ENCODE results near the gene MAP3K3. TPM values are rescaled to one million over a fixed set of nuclear protein-coding genes. Genes with fewer than 3 reads are reported as not detected.

Gene MAP3K3
- total RNA-seq, 1 donor from 2014 or later, result 14.5 TPM

DNA sequence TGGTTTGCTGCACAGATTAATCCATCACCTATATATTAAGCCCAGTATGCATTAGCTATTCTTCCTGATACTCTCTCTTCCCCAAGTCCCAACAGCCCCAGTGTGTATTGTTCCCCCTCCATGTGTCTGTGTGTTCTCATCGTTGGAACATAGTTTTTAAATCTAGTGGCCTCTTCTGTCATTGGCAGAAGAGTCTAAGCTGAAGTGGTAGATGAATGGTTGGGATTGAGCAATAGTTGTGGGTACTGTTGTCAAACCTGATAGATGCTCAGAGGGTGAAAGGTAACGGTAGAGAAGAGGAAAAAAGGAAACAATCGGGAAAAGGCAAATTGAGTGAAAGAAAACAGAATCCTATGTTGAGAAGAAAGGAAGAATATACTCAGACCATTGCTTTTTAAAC lies 29.9 kb downstream of the MAP3K3 start:
- no peak for DNase-seq (ENCODE audit: low read depth)

DNA sequence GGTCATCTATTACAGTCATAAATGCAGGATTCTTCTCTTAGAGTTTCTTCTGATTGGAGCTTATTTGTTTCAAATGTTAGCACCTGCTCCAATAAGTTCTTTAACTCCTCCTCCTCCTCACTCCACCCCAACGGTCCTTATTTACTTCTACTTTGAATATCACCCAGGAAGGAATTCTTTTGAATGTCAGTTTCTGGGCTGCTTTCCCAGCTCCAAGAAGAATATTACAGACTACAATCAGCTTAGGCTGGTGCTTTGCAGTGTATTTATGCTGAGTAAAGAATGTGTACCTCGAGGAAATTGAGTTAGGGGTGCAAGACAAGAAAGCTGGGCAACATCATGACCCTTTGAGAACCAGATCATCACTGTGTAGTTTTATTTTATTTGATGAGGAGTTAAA lies 30.8 kb downstream of the MAP3K3 start:
- no peak for DNase-seq (ENCODE audit: low read depth)

DNA sequence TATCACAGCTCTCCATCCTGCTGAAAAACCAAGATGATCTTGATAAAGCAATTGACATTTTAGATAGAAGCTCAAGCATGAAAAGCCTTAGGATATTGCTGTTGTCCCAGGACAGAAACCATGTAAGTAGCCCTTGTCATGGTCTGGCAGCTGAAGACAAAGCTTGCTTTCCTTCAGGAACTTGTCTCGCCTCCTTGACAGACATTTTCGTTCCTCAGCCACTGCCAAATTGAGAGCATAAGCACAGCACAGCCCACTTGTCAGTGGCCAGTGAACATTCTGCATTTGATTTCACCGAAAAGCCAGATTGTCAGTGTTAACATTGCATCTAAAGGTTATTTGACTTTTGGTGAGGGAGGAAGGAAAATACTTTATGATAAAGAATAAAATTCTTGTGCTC lies 35.6 kb downstream of the MAP3K3 start:
- no peak for DNase-seq (ENCODE audit: low read depth)

DNA sequence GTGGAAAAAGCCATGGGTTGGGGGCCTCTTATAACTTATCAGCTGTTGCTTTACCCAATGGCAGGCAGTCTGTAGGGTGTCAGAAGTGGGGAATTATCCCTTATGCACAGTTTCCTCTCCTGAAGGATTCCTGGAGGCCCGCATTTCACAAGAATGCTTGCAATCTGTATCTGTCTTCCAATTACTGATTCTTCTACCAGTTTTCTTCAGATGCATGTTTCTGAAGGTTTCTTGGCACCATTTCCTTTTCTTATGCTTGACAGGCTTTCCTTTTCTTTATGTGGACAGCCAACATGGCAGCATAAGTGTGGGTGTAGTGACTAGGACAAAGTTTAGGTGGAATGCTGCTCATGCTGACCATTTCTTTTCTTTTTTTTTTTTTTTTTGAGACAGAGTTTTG lies 36.1 kb downstream of the MAP3K3 start:
- DNase-seq (ENCODE audit: low read depth), result no peak

DNA sequence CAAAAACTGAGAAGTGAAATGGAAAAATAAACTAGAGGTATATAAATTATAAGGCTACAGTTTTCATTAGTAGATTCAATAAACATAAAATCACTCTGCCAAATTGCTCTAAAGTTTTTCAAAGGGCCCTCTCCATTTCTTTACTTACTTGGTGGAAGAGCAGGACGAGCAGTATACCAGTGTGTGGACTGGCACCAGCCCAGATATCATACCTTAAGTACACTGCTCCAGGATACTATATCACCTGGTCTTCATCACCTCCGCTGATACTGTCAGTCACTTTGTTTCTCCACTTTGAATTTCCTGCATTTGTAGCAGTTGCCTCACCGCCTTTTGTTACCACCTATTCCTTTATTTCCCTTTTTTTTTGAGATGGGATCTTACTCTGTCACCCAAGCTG lies 37.6 kb downstream of the MAP3K3 start:
- DNase-seq (ENCODE audit: low read depth), result no peak

DNA sequence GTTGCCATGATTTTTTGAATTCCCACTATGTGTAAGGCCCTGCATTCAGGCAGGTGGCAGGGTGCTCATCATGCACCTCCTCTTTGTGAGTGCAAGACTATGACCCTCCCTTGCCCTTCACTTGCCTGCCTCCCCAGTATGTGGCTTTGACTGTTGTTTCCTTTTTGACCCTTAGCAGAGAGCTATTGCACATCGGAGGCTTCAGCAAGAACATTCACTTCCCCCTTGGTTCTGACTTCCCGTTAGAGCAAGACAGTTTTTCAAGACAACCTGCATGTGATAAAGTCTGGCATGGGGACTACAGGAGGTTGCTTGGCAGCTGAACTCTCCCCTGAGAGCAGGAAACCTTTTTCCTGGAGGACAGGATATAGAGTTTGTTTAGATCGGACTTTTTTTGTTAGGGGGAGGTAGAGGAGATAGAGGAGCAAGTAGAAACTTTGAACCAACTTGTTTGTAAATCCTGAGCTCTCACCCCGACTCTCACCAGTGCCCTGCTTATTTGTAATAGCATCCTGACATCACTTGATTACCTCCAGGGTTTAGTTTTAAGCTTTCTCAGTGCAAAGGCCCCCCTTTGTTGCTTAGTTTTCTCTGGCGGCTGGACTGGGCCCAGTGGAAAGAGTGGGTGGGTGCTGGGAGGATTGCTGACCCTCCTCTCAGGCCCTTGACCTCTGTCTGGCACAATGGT lies 43.5 kb downstream of the MAP3K3 start:
- DNase-seq (ENCODE audit: low read depth), result no peak

DNA sequence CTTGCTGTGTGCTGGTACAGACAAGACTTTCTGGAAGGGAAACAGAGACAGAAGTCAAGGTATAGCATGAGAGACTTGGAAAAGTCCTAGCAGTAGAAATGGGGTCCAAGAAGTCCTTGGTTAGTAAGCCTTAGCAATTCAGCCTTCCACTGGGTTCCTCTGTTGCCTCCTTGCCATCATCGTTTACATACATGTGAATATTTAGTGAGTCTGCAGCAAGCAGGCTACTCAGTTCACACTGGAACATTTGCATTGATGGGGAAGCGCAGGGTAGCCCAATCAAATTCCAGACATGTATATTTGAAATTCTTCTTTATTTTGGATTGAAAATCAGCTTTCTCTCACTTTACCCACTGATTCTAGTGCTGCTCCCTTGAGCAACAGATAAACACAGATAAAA lies 50.6 kb downstream of the MAP3K3 start:
- DNase-seq (ENCODE audit: low read depth), result no peak

DNA sequence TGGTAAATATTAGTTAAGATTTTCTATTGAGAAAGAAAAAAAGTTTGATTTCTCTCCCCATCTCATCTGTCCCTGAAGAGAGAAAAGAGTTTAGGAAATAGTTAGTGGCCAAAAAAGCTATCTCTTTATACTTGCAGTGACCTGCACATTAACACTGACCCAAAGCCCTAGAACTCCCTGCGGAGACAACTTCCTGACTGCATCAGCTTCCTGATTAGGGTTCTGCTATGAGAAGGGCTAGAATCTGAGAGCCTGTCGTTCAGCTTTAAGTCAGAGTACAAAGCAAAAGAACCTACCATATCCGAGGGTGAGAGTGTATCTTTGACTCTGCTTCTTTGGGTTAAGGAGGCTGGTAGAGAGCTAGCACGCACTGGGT lies 53.0 kb downstream of the MAP3K3 start:
- no peak for DNase-seq (ENCODE audit: low read depth)

DNA sequence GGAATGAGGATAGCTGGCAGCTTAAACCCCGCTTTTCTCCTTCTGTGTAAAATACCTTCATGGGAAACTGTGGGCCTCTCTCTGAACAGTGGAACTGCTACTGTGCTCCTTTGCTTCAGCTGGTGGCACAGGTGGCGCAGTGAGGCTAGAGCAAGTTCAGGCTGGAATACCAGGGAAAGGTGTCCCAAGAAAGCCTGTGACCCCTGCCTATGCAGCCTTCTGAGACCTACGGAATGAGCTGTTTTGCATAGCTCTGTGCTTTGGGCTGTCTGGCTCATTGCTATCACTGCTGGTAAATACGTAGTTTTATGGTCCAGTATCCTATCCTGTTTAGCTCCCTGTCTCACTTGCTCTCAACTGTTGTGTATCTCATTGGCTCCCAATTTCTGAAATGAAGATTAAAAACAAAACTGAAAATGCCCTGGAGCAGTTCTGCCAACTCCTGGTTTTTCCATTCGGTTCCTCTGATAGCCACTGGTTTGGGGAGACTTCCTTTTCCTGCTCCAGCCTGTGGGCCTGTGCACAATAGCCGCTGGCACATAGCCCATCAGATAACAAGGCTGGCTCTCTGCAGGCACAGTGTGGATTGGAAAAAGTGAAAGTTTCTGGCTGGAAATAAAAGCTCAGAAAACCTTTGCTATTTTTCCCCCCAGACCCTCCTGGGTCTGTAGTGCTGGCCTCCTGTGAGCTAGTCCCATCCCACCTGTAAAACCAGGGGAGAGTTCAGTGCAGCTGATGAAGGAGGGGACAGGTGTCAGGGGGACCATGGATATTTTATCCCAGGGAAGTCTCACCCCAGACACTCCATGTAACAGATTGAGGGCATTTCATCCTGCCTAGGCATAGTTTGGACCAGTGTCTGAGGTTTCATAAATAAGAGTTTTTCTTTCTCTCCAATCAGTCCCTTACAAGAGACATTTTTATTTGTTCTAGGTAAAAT lies 53.7 kb downstream of the MAP3K3 start:
- DNase-seq (ENCODE audit: low read depth), result peak; percentile 24

DNA sequence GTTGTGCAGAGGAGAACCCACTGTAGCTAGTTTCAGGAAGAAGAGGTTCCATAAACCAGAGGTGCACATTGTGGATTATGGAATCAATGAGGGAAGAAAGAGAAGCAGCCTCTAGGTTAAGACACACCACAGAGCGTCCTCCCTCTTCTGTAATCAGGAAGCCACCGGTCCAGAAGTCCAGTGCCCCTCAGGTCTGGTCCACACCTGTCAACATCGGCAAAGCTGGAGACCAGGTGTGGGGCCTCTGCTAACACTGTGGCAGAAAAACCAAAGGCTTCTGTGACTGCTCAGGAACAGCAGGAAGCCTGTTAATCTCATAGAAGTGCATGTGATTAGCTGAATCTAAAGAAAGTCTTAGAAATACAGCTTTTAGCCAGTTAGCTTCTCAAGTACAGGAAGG lies 54.4 kb downstream of the MAP3K3 start:
- DNase-seq (ENCODE audit: low read depth), result no peak

DNA sequence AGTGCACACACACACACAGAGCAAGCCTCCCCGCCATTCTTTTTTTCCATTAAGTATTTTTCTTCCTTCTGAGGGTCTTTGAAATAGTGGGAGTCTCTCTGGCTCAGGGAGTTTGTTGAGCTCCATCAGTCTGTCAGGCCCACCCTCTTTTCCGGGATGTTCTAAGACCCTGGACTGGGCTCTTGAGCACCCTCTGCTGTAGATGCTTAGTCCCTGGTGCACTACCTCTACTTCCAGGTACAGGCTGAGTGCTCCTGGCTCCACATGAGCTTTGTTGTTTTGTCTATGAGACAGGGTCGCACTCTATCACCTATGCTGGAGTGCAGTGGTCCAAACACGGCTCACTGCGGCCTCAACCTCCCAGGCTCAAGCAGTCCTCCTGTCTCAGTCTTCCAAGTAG lies 57.0 kb downstream of the MAP3K3 start:
- no peak for DNase-seq (ENCODE audit: low read depth)

DNA sequence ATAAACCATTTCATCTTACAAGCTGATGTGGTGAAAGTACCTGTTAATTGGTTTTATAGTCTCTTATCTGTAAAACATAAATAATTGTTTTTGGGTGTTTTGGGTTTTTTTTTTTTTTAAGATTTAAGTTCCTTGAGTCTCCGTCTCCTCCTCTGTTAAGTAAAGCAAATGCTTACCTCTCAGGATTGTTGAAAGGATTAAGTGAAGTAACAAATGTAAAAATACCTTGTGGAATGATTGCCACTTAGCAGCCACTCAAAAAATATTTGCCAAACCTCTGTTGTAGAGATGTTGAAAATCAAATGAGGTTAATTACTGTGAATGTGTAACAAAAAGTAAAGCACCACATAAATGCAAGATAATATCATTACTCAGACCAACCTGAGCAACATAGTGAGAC lies 58.5 kb downstream of the MAP3K3 start:
- no peak for DNase-seq (ENCODE audit: low read depth)

DNA sequence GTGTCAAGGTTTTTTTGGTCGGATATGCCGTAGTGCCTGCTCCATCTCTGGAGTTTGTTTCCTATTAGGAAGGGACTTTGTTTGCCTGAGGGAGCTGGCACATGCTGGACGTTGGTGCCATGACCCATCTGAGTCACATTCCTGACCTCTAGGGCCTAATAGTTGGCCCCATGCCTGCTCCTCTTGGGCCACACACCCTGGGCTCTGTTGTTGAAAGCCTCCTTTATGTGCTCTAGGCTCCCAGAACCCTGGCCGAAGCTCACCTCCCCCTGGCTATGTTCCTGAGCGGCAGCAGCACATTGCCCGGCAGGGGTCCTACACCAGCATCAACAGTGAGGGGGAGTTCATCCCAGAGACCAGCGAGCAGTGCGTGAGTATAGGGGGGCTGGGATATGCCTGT lies 59.3 kb downstream of the MAP3K3 start:
- no peak for DNase-seq (ENCODE audit: low read depth)

DNA sequence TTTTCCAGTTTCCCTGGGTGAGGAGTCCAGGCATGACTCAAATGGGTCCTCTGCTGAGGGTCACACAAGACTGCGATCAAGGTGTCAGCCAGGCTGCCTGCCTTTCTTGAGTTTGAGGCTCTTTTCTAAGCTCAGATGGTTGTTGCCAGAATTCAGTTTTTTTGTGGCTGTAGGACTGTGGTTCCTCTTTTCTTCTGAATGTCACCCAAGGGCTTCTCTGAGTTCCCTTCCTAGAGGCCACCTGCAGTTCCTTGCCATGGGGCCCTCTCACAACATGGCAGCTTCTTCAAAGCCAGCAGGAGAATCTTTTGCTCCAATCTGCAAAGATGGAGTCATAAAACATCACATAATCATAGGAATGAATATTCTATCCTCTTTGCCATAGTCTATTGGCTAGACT lies 60.2 kb downstream of the MAP3K3 start:
- DNase-seq (ENCODE audit: low read depth), result no peak

DNA sequence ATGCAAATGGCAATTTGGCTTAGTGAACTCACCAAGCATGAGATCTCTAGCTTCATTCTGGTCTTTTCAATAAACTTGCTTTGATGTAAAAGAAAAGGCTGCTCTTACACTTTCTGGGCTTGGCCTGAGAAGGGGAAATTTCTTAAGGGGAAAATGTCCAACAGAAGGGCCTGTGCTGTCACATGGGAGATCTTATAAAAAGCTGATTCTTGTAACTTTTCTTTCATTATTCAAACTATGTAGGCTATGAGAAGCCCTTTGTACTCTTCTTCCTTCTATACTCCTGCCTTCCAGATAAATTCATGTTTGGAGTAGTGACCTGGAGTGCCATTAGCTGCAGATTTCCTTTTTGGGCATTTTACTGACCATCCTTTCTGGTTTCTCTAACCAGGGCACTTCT lies 60.8 kb downstream of the MAP3K3 start:
- DNase-seq (ENCODE audit: low read depth), result no peak

DNA sequence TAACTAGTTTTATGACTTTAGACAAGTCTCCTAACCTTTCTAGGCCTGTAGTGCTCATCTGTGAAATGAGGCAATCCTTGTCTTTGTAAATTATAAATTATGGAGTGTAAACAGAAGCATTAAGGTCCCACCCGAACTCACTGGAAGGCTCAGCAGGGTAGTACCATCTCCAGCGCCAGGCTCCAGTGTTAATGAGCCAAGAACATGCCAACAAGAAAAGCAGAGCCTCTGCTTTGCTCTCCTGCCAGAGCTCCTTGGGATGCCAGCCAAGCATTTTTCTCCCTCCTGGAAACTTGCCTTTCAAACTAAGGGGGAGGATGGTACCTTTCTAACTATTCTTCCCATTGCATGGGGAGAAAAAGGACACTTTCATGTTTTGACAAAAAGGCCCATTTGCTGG lies 62.8 kb downstream of the MAP3K3 start:
- no peak for DNase-seq (ENCODE audit: low read depth)

DNA sequence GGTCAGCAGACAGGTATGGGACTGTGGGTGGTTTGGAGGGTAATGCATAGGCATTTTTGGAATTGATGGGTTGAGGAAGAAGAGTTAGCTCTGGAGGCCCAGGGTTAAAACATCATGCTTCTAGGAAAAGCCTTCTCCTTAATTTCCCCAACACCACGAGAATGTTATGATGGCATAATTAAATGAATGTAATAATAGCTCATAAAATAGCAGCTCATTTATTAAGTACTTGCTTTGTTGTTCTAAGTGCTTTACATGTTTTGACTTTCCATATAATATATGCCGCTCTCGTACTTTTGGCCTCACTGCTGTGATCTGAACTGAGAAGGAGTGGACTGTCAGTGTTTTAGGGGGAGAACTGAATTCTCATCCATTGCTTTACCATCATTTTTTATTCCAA lies 63.4 kb downstream of the MAP3K3 start:
- no peak for DNase-seq (ENCODE audit: low read depth)

DNA sequence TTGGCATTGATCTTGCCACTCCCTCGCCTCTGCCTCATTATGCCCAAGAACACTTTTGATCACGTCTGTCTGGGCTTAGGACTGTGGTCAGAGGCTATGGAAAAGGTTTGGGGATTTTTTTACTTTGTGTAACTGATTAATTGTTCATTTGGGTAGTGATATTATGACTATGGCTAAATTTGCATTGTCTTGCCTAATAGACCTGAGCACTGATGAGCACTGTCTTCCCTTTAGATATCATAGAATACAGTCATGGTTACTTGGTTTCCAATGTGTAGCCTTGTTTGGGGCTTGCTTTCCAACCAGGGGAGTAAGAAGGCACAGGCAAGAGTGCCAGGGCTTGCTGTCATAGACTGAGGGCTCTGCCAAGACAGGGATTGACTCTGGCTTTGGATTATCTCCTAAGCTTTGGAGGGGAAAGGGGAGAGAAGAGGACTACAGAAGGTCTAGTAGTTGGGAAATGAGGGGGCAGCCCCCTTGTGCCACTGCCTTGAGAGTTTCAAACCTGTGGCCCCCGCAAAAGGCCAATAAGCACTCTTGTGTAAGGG lies 64.0 kb downstream of the MAP3K3 start:
- no peak for DNase-seq (ENCODE audit: low read depth)

DNA sequence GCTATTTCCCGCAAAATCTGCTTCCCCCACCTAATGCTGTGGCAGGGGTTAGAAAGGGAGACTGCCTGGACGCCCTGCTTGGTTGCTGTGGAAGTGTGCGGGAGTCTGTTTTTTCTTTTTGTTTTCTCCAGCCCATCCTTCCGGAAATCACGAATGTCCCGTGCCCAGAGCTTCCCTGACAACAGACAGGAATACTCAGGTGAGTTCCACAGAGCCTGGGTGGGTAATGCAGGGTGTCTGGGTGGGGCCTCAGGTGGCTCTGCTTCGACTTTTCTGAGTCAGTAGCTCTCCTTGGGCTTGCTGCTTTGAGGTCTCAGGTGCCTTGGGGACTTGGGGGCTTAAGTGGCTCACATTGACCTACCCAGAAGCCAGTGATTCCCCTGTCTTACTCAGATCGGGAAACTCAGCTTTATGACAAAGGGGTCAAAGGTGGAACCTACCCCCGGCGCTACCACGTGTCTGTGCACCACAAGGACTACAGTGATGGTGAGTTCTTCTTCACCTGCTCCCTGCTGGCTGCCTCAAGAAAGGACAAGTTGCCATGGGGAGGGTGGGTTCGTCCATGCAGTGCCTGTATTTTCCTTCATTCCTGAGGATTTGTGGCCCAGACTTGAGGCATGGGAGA lies 66.3 kb downstream of the MAP3K3 start:
- no peak for DNase-seq (ENCODE audit: low read depth)

DNA sequence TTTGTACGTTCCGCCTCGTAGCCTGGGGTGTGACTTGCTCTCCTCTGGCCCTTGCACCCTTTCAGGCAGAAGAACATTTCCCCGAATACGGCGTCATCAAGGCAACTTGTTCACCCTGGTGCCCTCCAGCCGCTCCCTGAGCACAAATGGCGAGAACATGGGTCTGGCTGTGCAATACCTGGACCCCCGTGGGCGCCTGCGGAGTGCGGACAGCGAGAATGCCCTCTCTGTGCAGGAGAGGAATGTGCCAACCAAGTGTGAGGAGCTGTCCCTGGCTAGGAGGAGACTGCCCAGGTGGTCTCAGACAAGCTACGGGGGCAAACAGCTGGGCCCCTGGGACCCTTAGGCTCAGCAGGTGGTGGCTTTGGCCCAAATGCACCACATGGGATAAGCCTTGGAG lies 67.3 kb downstream of the MAP3K3 start:
- no peak for DNase-seq (ENCODE audit: low read depth)

DNA sequence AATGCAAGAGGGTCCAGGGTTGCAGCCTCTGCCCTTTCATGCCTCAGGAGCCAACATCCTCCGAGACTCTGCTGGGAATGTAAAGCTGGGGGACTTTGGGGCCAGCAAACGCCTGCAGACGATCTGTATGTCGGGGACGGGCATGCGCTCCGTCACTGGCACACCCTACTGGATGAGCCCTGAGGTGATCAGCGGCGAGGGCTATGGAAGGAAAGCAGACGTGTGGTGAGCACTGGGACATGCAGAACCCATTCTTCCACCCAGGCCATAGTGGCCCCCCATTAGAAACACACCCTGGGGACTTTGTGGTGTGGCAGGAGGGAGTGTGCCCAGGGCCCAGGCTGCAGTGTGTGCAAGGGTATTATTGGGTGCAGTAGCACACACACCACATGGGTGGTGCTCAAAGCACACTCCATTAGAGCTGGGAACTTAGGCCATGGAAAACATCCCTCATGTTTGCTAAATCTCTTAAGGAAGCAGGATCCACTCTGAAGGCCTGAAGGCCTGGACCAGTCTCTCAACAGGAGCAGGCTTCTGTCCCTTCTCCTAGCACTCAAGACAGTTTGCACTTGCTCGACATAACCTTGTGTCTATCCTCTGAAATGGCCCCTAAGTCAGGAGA lies 70.1 kb downstream of the MAP3K3 start:
- no peak for DNase-seq (ENCODE audit: low read depth)
